Neural crest cell (in vitro differentiated cells): Measurements from ENCODE around the gene ADCY2. TPM values are rescaled to one million over a fixed set of nuclear protein-coding genes. Genes with fewer than 3 reads are reported as not detected.

Experiments used
- DNase-seq: peaks from one replicate; pipeline ENCODE4 v3.0.0; 2021; ENCODE audit warnings: low read depth, mixed read lengths, low spot score
- H3K27ac Mint-ChIP-seq: one replicate; pipeline ENCODE4 v1.8.0; 2021; ENCODE audit warnings: mild to moderate bottlenecking, mixed read lengths; ENCODE audit not compliant: unreplicated experiment
- H3K27me3 Mint-ChIP-seq: 2 replicates; pipeline ENCODE4 v1.8.0; 2021; ENCODE audit warnings: low read depth, mild to moderate bottlenecking, mixed read lengths
- H3K36me3 Mint-ChIP-seq: 2 replicates; pipeline ENCODE4 v1.8.0; 2021; ENCODE audit warnings: low read depth, mild to moderate bottlenecking, mixed read lengths
- H3K4me1 Mint-ChIP-seq: 2 replicates; pipeline ENCODE4 v1.8.0; 2021; ENCODE audit warnings: mixed read lengths
- H3K4me3 Mint-ChIP-seq: one replicate; pipeline ENCODE4 v1.8.0; 2021; ENCODE audit warnings: mild to moderate bottlenecking, mixed read lengths
- H3K9me3 Mint-ChIP-seq: 2 replicates; pipeline ENCODE4 v1.8.0; 2021; ENCODE audit warnings: mixed read lengths
- CTCF ChIP-seq: fragments of 200-600 bp; sonication (generic); conservative IDR thresholded peaks from 2 replicates; pipeline ENCODE4 v1.5.0; 2021; ENCODE audit warnings: antibody characterized with exemption, mild to moderate bottlenecking
- total RNA-seq: library from RNA; stranded (reverse); gene quantifications from 2 replicates; pipeline ENCODE4 v1.2.1, GENCODE V29; 2021

The ADCY2 gene
- total RNA-seq, 1 donor from 2014 or later = 3.5 TPM

- peaks cover 17% of the 10 kb centered on the region for H3K27me3 Mint-ChIP-seq
These were observed 454.7 kb downstream of the ADCY2 start, which contains the start of gene CFAP90 for GRCh38 chr5:7850395-7851239. TSS of gene CFAP90 (minus strand) at chr5:7851133. CDS start at chr5:7851021, 112 bp downstream.

GRCh38 chr5:7851240-7851592 lies 455.3 kb downstream of the ADCY2 start:
- H3K27me3 Mint-ChIP-seq = peaks cover 16% of the 10 kb centered on the region

More at GRCh38 chr5:7850395-7851239, 454.7 kb downstream of the ADCY2 start, which contains the start of gene CFAP90:
- TF ChIP-seq CTCF = peak; percentile 59
- peak within 1 kb of the TSS; percentile 27 for H3K27ac Mint-ChIP-seq
- no peaks in the 10 kb centered on the region for H3K9me3 Mint-ChIP-seq
- peaks cover 8% of the 10 kb centered on the region for H3K4me1 Mint-ChIP-seq
- H3K36me3 Mint-ChIP-seq = peaks cover 2% of the 10 kb centered on the region
- H3K4me3 Mint-ChIP-seq = peak within 1 kb of the TSS; percentile 94
- DNase-seq = peak; percentile 65

GRCh38 chr5:7851617-7852289 lies 455.8 kb downstream of the ADCY2 start:
- Mint-ChIP-seq H3K27ac (no peak overlapping the region), H3K4me3 (peak overlapping the region; percentile 90), H3K9me3 (no peaks in the 10 kb centered on the region), H3K27me3 (peaks cover 15% of the 10 kb centered on the region), H3K4me1 (peaks cover 8% of the 10 kb centered on the region), H3K36me3 (peaks cover 2% of the 10 kb centered on the region)
- no peak for TF ChIP-seq CTCF
- DNase-seq = no peak

More at GRCh38 chr5:7851240-7851592, 455.3 kb downstream of the ADCY2 start:
- no peak for DNase-seq
- no peak for TF ChIP-seq CTCF
- Mint-ChIP-seq H3K36me3 (peaks cover 2% of the 10 kb centered on the region), H3K4me1 (peaks cover 8% of the 10 kb centered on the region), H3K4me3 (peak overlapping the region; percentile 90), H3K9me3 (no peaks in the 10 kb centered on the region), H3K27ac (no peak overlapping the region)

- Mint-ChIP-seq H3K4me1 (peaks cover 8% of the 10 kb centered on the region), H3K36me3 (peaks cover 2% of the 10 kb centered on the region), H3K27me3 (peaks cover 12% of the 10 kb centered on the region), H3K9me3 (no peaks in the 10 kb centered on the region), H3K27ac (no peak overlapping the region), H3K4me3 (peak overlapping the region; percentile 90)
- no peak for DNase-seq
- no peak for TF ChIP-seq CTCF
These were observed 456.6 kb downstream of the ADCY2 start for GRCh38 chr5:7852542-7852941.

GRCh38 chr5:7852988-7853387 lies 457.1 kb downstream of the ADCY2 start:
- Mint-ChIP-seq H3K27me3 (peaks cover 12% of the 10 kb centered on the region), H3K4me1 (peaks cover 8% of the 10 kb centered on the region), H3K36me3 (peaks cover 2% of the 10 kb centered on the region), H3K27ac (no peak overlapping the region), H3K9me3 (no peaks in the 10 kb centered on the region), H3K4me3 (peak overlapping the region; percentile 17)
- TF ChIP-seq CTCF = no peak
- DNase-seq = no peak
